HUES48 (cell line): Measurements from ENCODE around the gene UQCRH.
A peak's percentile ranks its signal among the peaks of the same experiment; 100 is the strongest.

Source experiments
- H3K27ac ChIP-seq: one replicate; pipeline ENCODE4 v1.7.0; 2013; ENCODE audit warnings: low read depth, low read length, inconsistent platforms
- H3K27me3 ChIP-seq: 2 replicates; pipeline ENCODE4 v1.6.1; 2013; ENCODE audit warnings: mild to moderate bottlenecking, low read length; ENCODE audit not compliant: control insufficient read depth, insufficient read depth
- H3K36me3 ChIP-seq: 2 replicates; pipeline ENCODE4 v1.6.1; 2013; ENCODE audit warnings: low read length; ENCODE audit not compliant: control insufficient read depth, insufficient read depth
- H3K4me1 ChIP-seq: 2 replicates; pipeline ENCODE4 v1.6.1; 2013; ENCODE audit warnings: mild to moderate bottlenecking, low read length; ENCODE audit not compliant: control insufficient read depth, insufficient read depth
- H3K4me3 ChIP-seq: 2 replicates; pipeline ENCODE4 v1.5.1; 2013; ENCODE audit warnings: mild to moderate bottlenecking, low read depth, low read length
- H3K9ac ChIP-seq: 2 replicates; pipeline ENCODE4 v1.6.1; 2013; ENCODE audit warnings: mild to moderate bottlenecking, low read depth, low read length, moderate library complexity
- H3K9me3 ChIP-seq: 2 replicates; pipeline ENCODE4 v1.6.1; 2013; ENCODE audit warnings: low read length; ENCODE audit not compliant: control insufficient read depth, insufficient read depth

The UQCRH gene

DNA sequence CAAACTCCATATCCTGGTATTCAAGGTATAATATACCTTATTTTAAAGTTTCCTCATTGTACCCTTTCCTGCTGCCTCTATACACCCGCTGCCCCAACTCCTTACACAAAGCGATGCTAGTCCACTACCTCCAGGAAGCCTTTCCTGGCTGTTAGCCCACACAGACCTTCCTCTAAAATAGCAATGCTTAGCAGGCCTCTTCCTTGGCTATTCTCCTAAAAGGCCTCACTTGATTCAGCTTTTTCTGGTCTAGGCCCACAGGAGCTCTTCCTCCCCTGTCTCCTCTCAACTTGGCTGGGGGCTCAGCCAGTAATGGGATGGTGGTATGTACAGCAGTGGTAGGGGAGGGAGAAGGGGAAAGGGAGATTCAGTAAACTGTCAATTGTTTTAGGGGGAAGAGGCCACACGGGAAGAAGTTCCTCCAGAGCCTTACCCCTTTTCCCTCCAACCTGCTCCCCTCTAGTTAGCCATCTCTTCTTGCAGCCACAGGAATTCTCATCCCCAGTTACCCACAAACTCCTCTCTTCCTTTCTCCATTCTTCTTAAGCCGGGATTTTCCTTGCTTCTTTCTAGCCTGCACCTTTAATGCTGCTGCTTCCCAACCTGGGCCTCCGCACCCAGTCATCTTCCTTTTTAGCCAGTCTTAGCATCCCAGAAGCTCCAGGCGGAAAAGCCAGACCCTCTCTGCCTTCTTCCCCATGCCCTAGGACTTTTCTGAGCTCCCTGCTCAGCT, 2.7 kb upstream of the UQCRH start:
- peak overlapping the region; percentile 93 for H3K27ac ChIP-seq

DNA sequence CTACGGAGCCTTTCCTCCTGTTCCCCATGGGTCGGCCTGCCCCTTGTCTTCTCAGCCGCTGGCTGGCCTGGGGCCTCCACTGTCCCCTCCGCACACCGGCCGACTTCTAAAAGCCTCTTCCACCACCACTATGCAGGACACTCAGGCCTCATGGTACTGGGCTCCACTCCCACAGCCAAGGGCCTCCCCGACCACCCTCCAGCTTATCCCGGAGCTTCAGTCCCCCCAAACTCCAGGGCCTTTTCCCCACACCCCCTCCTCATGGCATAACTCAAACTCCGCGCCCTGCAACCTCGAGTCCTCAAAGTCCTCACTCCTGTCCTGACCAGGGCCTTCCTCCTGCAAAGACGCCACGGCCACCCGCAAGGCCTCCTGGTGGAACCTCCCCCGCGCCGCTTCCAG, 2.1 kb upstream of the UQCRH start:
- Histone ChIP-seq H3K4me3 (peak overlapping the region; percentile 92), H3K36me3 (peaks cover 21% of the 10 kb centered on the region), H3K27ac (peak overlapping the region; percentile 93), H3K27me3 (no peaks in the 10 kb centered on the region), H3K9me3 (no peaks in the 10 kb centered on the region), H3K9ac (peak overlapping the region; percentile 96), H3K4me1 (peaks cover 27% of the 10 kb centered on the region)

More for the DNA sequence above, 2.7 kb upstream of the UQCRH start:
- Histone ChIP-seq H3K27me3 (no peaks in the 10 kb centered on the region), H3K4me1 (peaks cover 24% of the 10 kb centered on the region), H3K4me3 (peak overlapping the region; percentile 92), H3K36me3 (peaks cover 22% of the 10 kb centered on the region), H3K9me3 (no peaks in the 10 kb centered on the region), H3K9ac (peak overlapping the region; percentile 96; the same call in 1 of the 2 replicates)

DNA sequence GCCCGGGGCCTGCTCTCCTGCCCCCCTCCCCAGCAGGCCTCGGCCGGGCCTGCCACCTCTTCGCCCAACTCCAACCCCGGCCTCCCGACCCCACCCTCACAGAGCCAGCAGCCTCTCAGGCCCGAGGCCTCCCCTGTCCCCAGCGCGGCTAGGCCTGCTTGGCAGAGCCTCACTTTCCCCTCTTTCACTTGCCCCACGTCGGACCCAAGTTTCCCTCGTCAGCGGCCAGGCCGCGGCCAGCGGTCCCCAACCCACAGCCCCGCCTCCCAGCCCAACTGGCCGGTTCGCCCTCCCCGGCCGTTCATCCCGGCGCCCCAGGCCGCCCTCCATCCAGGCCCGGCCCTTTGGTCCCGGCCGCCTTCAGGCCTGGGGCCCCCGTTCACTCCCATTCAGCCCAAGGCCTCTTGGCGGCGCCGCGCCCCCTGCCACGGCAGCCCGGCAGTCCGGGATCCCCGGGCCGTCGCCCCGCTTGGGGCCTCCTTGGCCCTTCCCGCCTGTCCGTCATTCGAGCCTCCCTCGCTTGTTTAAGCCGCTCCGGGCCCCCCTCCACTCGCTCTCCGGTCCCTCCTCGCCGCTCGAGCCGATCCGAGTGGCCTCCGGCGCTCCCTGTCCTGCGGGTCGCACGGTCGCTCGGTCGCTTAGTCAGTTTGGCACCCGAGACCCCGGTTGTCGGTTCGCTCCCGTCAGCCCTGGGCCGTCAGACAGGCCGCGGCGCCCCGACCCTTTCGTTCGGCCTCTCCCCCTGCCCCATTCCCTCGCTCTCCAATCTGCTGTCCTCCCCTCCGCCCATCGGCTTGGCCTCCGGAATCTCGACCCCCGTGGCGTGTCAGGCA, 1.5 kb upstream of the UQCRH start:
- Histone ChIP-seq H3K27ac (peak overlapping the region; percentile 93), H3K9me3 (no peaks in the 10 kb centered on the region), H3K36me3 (peaks cover 20% of the 10 kb centered on the region), H3K4me3 (peak overlapping the region; percentile 92), H3K9ac (peak overlapping the region; percentile 96), H3K4me1 (peaks cover 27% of the 10 kb centered on the region), H3K27me3 (no peaks in the 10 kb centered on the region)

DNA sequence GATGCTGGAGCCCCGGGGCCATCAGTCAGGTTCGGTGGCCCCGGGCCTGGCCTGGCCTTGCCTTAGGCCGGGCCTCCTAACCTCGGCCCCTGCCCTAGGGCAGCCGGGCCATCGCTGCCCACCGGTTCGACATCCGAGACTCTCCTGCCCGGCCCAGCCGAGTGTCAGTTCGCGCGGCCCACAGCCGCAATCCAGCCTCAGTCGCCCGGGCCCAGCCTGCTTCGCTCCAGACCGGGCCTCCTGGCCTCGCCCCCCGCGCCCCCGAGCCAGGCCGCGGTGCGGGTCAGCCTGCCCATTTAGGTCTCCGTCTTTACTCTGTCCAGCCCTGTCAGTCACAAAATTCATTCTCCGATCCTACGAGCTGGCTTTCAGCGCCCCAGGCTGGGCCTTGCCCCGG, 859 bp upstream of the UQCRH start:
- H3K9me3 ChIP-seq, result no peaks in the 10 kb centered on the region
- peaks cover 32% of the 10 kb centered on the region for H3K4me1 ChIP-seq
- peak overlapping the region; percentile 96 for H3K9ac ChIP-seq
- H3K36me3 ChIP-seq, result peaks cover 20% of the 10 kb centered on the region
- no peaks in the 10 kb centered on the region for H3K27me3 ChIP-seq
- H3K27ac ChIP-seq, result peak overlapping the region; percentile 93
- H3K4me3 ChIP-seq, result peak overlapping the region; percentile 92

DNA sequence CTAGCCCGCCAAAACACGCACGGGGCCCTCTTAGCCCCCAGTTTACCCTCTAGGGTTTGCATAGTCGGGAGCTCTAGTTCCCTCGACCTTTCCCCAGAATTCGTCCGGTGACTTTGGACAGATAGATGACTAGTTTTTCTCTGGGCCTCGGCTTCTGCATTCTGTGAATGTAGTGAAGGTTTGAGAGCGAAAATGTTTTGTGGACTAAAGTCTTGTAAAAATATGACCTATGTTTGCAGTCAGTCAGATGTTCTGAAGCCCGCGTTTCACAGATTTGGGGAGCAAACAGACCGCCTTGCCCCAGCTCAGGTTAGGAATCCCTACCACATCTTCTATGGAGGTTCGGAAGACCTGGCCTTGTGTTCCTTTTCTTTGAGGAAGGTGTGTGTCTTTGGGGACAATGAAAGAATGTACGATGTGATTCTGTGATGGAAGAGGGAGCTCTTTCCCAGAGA, 401 bp downstream of the UQCRH start:
- H3K4me3 ChIP-seq, result peak overlapping the region; percentile 92
- peaks cover 33% of the 10 kb centered on the region for H3K4me1 ChIP-seq
- H3K9me3 ChIP-seq, result no peaks in the 10 kb centered on the region
- no peaks in the 10 kb centered on the region for H3K27me3 ChIP-seq
- peak overlapping the region; percentile 96 for H3K9ac ChIP-seq
- peak overlapping the region; percentile 93 for H3K27ac ChIP-seq
- H3K36me3 ChIP-seq, result peaks cover 29% of the 10 kb centered on the region

DNA sequence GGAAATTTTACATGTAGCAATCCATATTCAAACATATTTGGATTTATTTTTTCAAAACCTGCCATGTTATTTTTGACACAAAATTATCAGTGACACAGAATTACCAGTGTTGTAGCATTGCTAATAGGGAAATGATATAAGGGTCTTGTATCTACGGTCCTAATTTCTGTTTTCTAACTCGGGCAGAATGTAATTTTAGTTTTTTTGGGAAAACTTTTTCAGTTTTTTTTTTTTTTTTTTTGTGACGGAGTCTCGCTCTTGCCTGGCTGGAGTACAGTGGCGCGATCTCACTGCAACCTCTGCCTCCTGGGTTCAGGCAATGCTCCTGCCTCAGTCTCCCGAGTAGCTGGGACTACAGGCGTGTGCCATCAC, 2.6 kb downstream of the UQCRH start:
- Histone ChIP-seq H3K9me3 (no peaks in the 10 kb centered on the region), H3K4me1 (peaks cover 34% of the 10 kb centered on the region), H3K36me3 (peaks cover 49% of the 10 kb centered on the region), H3K27me3 (no peaks in the 10 kb centered on the region), H3K27ac (no peak overlapping the region), H3K9ac (no peak overlapping the region), H3K4me3 (peak overlapping the region; percentile 30; the same call in 1 of the 2 replicates)

DNA sequence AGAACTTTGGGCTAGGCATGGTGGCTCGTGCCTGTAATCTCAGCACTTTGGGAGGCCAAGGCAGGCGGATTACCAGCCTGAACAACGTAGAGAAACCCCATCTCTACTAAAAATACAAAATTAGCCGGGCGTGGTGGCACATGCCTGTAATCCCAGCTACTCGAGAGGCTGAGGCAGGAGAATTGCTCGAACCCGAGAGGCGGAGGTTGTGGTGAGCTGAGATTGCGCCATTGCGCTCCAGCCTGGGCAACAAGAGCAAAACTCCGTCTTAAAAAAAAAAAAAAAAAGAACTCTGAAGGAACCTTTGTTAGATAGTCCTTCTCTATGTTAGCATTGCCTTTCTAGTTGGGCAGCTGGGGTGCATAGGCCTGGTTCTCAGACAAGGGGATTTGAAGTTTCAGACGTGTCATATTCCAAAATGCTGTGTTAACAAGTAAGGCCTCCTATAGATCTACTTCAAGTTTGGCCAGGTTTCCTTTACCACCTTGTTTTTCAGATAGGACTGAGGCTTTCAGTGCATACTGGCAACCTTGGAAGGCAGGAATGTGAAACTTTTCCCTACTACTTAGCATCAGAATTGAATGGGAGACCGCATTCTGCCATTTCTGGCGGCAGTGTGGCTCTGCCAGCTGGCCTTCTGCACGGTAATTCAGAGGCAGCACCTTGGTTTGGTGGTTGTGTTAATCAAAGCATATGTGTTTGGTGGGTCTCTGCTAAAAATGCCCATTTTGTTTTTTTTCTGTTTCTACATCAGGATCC, 6.1 kb downstream of the UQCRH start:
- no peak overlapping the region for H3K9ac ChIP-seq
- H3K4me1 ChIP-seq, result peaks cover 31% of the 10 kb centered on the region
- H3K27ac ChIP-seq, result no peak overlapping the region
- no peaks in the 10 kb centered on the region for H3K27me3 ChIP-seq
- peaks cover 80% of the 10 kb centered on the region for H3K36me3 ChIP-seq
- H3K9me3 ChIP-seq, result no peaks in the 10 kb centered on the region
- H3K4me3 ChIP-seq, result no peak overlapping the region

DNA sequence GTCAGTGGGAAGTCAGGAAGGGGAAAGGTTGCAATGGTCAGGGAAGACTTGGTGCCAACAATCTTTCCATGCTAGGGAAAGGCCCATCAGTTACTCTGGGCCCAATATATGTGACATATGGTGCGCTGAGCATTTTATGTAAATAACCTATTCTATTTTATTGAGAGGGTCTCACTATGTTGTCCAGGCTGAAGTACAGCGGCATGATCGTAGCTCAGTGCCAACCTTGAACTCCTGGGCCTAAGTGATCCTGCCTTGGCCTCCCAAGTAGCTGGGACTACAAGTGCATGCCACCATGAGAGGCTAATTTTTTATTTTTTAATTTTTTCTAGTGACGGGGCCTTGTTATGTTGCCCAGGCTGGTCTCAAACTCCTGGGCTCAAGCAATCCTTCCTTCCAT, 6.8 kb downstream of the UQCRH start:
- Histone ChIP-seq H3K27ac (no peak overlapping the region), H3K9me3 (no peaks in the 10 kb centered on the region), H3K4me3 (no peak overlapping the region), H3K9ac (no peak overlapping the region), H3K27me3 (no peaks in the 10 kb centered on the region), H3K36me3 (peaks cover 85% of the 10 kb centered on the region), H3K4me1 (peaks cover 31% of the 10 kb centered on the region)

DNA sequence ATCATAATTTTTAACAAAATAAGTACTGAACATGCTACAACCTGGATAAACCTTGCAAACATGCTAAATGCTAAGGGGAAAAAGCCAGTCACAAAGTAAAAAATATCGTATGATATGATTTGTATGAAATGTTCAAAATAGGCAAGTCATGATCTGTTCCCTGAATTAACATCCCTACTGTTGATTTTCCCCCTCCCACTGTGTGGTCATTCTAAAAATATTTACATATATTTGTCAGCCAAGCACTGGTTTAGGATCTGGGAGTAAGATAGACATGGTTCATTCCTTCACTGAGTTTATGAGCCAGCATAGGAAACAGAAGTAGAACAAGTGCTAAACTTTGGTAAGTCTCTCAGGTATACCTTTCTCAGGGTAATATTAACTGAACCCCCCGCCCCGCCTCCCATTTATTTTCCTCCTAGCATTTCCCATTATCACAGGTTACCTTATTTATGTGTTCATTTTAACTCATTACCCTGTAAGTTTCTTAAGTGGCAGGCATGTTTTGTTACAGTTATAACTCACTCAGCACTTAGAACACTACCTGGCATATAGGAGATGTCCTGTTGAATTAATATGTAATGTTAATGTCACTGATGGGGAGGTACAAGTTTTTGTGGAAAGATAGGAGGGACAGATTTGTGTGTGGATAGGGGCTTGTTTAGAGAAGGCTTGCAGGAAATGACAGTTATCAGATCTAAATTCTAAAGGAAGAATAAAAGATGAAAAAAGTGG, 12.3 kb downstream of the UQCRH start:
- no peak overlapping the region for H3K27ac ChIP-seq
- H3K9me3 ChIP-seq, result no peaks in the 10 kb centered on the region
- H3K27me3 ChIP-seq, result no peaks in the 10 kb centered on the region
- H3K36me3 ChIP-seq, result peaks cover 61% of the 10 kb centered on the region
- H3K9ac ChIP-seq, result no peak overlapping the region
- no peaks in the 10 kb centered on the region for H3K4me1 ChIP-seq
- no peak overlapping the region for H3K4me3 ChIP-seq

DNA sequence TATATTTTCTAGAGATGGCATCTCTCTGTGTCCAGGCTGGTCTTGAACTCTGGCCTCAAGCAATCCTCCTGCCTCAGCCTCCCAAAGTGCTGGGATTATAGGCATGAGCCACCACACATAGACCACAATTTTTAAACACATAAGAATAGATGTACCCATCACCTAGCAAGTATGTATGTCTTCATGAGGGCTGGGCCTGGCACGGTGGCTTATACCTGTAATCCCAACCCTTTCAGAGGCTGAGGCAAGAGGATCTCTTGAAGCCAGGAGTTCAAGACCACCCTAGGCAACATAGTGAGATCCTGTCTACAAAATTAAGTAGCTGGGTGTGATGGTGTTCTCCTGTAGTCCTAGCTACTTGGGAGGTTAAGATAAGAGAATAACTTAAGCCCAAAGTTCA, 13.8 kb downstream of the UQCRH start:
- Histone ChIP-seq H3K9me3 (no peaks in the 10 kb centered on the region), H3K27ac (no peak overlapping the region)

More for the DNA sequence above, 13.8 kb downstream of the UQCRH start:
- Histone ChIP-seq H3K4me1 (peaks cover 5% of the 10 kb centered on the region; the same call in 1 of the 2 replicates), H3K9ac (no peak overlapping the region), H3K36me3 (peaks cover 46% of the 10 kb centered on the region), H3K27me3 (no peaks in the 10 kb centered on the region), H3K4me3 (no peak overlapping the region)
